ENCODE data around the gene MON2.
"Not testable (repeated sequence)": the region's sequence is repeated elsewhere in the genome, so short reads cannot be mapped to it uniquely, and the experiment has no call there.

The MON2 gene

GRCh38 chr12:62559366-62559765 is 92.7 kb downstream of the MON2 start:
- not testable (repeated sequence) for DNase-seq, ATAC-seq

GRCh38 chr12:62562846-62563245 is 96.2 kb downstream of the MON2 start:
- no peak for DNase-seq

GRCh38 chr12:62575036-62575435 is 108.4 kb downstream of the MON2 start:
- DNase-seq = no peak
- no peak for ATAC-seq

More at GRCh38 chr12:62562846-62563245, 96.2 kb downstream of the MON2 start:
- no peak for ATAC-seq

DNA sequence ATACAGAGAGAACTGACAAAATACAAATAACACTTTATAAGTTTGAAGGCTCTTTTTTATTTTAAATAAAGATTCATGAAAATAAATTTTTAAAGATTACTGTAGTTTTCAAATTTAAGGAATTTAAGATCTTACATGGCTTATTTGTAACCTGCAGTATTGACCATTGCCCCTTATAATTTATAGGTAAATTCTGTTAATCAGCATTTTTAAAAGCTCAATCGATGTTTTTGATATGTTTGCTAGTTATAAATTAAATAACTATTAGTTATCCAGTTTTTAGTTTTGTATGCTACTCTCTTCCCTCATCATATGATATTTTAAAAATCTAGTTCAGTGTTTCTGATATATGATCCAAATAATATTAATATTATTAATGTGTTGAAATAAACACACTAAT is 109.9 kb downstream of the MON2 start:
- ATAC-seq (no peak), DNase-seq (no peak)

- DNase-seq (no peak), ATAC-seq (no peak)
Observed at GRCh38 chr12:62578726-62579125, 112.1 kb downstream of the MON2 start.

DNA sequence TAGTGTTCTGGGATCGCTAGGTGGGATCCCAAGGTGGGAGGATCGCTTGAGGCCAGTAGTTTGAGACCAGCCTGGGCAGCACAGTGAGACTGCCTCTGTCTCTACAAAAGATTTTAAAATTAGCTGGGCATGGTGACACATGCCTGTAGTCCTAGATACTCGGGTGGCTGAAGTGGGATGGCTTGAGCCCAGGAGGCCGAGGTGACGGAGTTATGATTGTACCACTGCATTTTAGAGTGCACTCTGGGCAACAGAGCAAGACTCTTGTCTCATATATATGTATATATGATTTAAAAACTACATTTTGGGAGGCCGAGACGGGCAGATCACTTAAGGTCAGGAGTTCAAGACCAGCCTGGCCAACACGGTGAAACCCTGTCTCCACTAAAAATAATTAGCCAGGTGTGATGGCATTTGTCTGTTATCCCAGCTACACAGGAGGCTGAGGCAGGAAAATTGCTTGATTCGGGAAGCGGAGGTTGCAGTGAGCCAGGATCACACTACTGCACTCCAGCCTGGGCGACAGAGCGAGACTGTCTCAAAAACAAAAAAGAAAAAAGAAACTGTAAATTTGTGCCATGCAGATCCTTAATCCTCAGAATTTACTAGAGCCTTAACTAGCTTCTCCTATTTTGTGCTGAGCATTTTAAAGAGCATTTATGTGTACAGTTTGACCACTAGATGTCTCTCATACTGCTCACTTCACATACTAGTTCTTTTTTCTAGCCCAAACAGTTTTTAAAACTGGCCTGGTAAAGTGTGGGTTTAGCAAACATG is 114.8 kb downstream of the MON2 start:
- ATAC-seq (no peak), DNase-seq (no peak)

GRCh38 chr12:62582065-62582366 is 115.4 kb downstream of the MON2 start:
- DNase-seq (no peak), ATAC-seq (no peak)

DNA sequence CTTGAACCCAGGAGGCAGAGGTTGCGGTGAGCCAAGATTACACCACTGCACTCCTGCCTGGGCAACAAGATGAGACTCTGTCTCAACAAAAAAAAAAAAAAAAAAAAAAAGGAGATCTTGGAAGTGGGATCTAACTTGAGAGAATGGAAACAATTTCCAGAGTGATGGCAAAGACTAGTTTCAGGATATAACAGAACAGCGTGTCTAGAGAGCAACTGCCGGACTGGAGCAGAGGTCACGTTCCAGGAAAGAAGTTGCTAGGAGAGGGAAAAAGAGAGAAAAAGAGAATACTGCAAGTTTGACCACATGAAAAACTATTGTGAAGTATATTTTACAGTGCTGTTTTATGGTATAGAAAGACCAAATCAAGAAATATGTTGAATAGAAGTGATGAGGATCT is 118.0 kb downstream of the MON2 start:
- no peak for ATAC-seq
- no peak for DNase-seq

DNA sequence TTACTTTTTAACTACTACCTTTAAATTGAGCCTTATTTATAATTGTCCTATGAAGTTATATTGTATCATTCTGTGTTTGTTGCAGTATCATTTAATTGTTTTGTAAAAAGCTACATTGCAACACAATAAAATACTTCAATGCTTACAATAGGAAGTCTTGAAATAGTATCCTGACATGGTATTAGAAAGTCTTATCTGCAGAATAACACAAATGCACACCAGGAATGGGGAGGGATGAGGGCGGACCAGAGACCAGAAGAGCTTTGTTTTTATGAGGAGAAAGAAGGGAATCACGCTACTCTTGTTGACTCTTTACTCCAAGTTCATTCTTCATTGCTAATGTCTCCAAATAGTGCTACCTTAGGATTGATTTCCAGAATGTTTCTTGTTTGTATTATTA is 120.2 kb downstream of the MON2 start:
- no peak for ATAC-seq

DNA sequence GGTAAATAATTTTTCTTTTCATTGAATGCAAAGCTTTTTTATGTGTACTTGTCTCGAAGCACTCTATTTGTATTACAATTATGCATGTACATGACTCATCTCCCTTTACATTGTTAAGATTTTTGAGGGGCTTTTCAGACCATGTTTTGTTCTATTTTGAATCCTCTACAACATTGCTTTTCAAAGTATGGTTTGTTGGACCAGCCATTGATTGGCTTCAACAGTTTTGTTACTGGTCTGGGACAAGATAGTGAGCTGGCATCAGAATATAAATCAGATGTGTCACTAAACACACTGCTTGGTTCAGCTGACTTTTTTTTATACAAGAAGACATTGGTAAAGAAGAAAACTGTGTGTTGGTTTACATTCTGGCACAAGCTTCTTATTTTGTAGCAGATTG is 122.3 kb downstream of the MON2 start:
- ATAC-seq = no peak
- DNase-seq = no peak

More for the DNA sequence above, 120.2 kb downstream of the MON2 start:
- DNase-seq = no peak

DNA sequence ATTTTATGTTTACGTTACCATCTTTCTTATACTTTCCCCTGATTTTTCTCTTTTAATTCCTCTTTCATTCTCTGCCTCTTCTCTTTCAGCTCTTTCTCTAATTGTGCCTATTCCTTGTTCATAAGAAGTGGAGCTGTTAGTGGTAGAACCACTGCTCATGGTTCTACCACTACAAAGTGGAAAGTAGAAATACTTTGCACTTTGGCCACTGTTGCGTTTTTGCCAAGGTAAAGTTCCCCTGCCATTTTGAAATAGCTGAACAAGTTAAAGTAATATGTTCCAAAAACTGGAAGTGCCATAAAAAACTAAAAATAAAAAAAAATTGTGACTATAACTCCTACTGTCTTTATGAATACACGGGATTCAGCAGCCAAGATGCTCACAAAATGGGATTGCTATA is 130.6 kb downstream of the MON2 start:
- no peak for ATAC-seq
- no peak for DNase-seq

GRCh38 chr12:62598846-62599245 is 132.2 kb downstream of the MON2 start:
- ATAC-seq = no peak

DNA sequence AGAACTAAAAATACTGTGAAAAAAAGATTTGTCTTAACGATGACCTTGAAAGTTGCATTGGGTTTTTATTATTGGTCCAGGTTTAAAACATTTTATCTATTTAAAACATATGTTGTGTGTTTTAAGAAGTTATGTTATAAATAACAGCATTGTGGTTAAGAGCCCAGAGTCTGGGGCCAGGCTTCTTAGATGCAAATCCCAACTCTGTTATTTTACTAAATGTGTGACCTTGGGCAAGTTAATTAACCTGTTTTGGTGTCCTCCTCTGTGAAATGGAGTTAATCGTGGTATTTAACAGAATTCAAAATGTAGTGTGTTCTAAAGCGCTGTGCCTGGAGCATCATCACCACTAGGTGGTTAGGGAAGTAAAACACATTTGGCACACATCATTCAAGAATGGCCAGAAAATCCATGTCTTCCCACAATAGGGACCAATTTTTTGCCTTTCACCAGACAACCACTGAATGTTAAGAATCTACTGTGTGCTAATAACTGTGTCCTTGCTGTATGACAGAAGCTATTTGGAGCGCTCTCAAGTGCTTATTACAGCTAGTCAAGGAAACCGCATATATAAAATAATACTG is 133.3 kb downstream of the MON2 start:
- no peak for ATAC-seq
- DNase-seq = no peak

More at GRCh38 chr12:62598846-62599245, 132.2 kb downstream of the MON2 start:
- no peak for DNase-seq

DNA sequence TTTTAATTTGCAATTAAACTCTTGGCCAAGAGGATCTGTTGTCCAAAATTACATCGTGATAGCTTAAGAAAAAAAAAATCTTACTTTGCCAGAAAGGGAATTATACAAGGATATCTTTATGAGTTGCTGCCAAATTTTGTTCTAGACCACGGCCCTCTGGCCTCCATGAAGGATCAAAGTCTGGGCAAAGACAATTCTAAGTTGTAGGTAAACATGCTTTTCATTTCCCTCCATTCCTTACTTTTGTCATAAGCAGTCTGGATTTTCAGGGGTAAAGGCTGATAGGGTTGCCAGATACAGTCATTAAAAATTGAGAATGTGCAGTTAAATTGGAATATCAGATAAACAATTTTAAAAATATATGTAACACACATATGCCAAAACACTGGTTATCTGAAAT is 135.1 kb downstream of the MON2 start:
- no peak for ATAC-seq
- DNase-seq = no peak

DNA sequence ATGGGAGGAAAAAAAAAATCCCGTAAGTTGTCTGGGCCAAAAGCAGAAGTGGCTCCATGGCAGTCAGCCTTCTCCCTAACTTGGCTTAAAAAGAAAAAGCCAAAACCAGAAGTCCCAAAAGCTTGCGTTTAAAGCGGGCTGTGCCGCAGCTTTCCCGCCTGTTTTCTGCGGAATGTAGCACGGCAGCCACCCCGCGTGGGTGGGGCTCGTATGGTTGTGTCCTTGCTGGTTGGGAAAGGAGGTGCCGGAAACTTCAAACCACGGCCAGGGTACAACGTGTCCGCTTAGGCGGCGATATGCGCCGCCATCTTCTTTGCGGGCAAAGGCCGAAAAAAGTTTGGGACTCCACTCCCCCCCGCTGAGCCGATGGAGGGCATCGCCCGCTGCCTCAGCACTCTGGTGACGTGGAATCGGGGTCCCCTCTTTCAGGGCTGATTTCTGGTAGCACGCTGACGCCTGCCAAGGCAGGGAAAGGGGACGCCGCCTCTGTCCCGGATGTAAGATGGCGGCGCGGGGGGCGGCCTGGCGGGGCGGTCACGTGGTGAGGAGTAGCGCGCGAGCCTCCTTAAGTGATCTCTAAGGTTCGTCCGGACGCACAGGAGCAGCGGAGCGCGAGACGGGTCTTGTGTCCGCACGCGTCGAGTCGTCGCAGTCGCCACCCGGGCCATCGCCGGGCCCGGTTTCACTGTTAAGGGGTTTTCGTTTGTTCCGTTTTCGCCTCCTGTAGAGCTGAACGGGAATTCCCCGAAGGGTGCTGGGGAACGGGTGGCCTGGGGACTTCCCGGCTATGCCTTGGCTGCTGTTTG is 135.8 kb downstream of the MON2 start:
- ATAC-seq (peak; percentile 69), DNase-seq (peak; percentile 88)

DNA sequence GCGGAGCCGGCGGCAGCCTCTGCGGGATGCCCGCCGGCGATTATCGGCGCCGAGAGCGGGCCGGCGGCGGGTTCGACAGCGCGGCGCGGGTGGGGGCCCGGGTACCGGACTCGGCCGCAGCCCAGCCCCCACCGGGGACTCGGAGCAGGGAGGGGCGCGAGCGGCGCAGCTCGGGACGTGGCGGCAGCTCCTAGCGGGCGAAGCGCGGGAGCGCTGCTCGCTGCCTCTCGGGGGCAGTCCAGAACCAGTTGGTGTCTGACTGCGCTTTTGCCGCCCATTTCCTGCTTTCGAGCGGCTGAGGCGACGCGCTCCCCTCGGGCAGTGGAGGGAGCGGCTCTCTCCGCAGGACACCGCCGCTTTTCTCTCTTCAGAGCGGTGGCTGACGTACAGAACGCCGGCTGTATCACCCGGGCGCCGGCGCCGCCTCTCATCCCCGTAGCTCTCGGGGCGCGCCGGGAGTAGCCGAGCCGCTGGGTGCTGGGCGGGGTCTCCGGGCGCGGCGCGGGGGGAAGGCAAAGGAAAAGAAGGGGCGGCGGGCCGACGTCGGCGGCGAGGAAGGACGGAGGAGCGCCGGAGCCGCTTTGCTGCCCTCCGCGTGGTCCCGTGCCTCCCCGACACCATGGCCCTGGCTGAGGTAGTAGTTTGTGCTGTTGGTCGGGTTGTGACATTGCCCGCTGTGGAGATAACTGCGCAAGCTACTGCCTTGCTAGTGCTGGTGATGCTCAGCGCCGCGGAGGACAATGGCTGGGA is 136.6 kb downstream of the MON2 start:
- DNase-seq = peak; percentile 79

DNA sequence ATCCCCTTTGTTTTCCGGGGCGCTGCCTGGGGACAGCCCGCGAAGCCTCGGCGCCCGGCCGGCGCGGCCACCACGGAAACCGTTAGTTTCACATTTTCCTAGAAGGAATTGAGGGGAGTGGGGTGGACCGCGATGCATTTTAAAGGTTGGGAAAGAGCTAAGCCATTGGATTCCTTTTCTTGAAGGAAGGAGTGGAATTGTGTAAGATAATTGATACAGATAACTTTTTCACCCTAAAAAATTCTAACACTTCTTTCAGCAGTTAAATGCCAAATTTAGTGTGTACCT is 137.1 kb downstream of the MON2 start:
- DNase-seq (no peak), ATAC-seq (no peak)

More for the DNA sequence above, 136.6 kb downstream of the MON2 start:
- ATAC-seq = peak; percentile 81

DNA sequence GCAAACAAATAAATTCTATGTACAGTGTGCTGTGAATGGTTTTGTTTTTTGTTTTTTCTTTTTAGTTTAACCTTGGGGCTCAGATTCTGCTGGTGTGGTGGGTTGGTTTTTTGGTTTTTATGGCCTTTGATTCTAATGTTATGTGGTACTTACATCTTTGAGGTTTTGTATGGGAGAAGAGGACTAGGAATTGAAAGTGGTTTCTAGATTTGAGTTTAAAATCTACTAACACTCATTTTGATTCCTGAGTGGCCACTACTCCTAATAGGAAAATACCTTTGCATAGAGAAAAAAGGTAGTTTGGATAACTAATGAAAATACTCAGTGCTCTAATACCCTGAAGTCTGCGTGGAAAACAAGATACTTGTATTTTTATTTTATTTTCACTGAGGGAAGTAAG is 137.7 kb downstream of the MON2 start:
- no peak for ATAC-seq
- no peak for DNase-seq

- ATAC-seq = no peak
- no peak for DNase-seq
Observed at GRCh38 chr12:62604871-62605270, 138.2 kb downstream of the MON2 start.

DNA sequence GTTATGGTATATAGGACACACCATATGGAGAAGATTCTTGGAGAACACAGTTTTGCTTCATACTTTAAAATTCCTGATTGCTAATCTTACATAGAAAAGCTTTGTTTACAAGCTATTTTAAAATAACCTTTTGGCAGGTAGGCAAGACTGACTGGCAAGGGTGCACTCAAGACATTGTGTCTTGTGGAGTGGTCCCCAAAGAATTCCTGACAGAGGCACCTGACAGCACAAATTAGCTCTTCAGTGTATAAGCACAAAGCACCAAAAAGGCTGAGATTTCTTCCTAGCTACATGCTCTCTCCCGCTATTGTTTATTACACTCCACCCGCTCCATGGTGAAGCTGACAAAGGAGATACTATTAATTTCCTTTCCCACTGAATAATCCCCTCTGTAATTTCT is 139.4 kb downstream of the MON2 start:
- DNase-seq (no peak), ATAC-seq (no peak)

- ATAC-seq (no peak), DNase-seq (no peak)
Observed at GRCh38 chr12:62606654-62607053, 140.0 kb downstream of the MON2 start.

- ATAC-seq = no peak
- no peak for DNase-seq
Observed at GRCh38 chr12:62613081-62613480, 146.5 kb downstream of the MON2 start.

- ATAC-seq = no peak
- no peak for DNase-seq
Observed at GRCh38 chr12:62618319-62618718, 151.7 kb downstream of the MON2 start.
